OCI-LY1 (cell line): Measurements from ENCODE around the gene NKAIN2.

Experiments used
- H2AFZ ChIP-seq: fragments of 200-600 bp; sonication (generic), shearing (Covaris generic); 2 replicates; pipeline ENCODE4 v1.6.0; 2014; ENCODE audit warnings: antibody characterized with exemption, mild to moderate bottlenecking, low read length
- H3F3A ChIP-seq: fragments of 200-600 bp; sonication (generic), shearing (Covaris generic); 2 replicates; pipeline ENCODE4 v1.6.0; 2014; ENCODE audit warnings: mild to moderate bottlenecking, antibody characterized with exemption, low read length, moderate library complexity; ENCODE audit not compliant: insufficient read depth
- H3K27ac ChIP-seq: fragments of 200-600 bp; sonication (generic); 2 replicates; pipeline ENCODE4 v1.5.1; 2014; ENCODE audit warnings: low read length, mixed run types, mild to moderate bottlenecking, low read depth; ENCODE audit not compliant: poor library complexity, severe bottlenecking
- H3K27me3 ChIP-seq: fragments of 200-600 bp; sonication (generic); 2 replicates; pipeline ENCODE4 v1.6.0; 2014; ENCODE audit warnings: antibody characterized with exemption, mild to moderate bottlenecking, low read length, moderate library complexity; ENCODE audit not compliant: insufficient read depth
- H3K36me3 ChIP-seq: fragments of 200-600 bp; sonication (generic); 2 replicates; pipeline ENCODE4 v1.6.1; 2014; ENCODE audit warnings: mild to moderate bottlenecking, antibody characterized with exemption, low read length, moderate library complexity, mixed read lengths; ENCODE audit not compliant: insufficient read depth
- H3K4me1 ChIP-seq: fragments of 200-600 bp; sonication (generic); 2 replicates; pipeline ENCODE4 v1.5.1; 2014; ENCODE audit warnings: mild to moderate bottlenecking, low read length, moderate library complexity; ENCODE audit not compliant: insufficient read depth, severe bottlenecking
- H3K4me2 ChIP-seq: fragments of 200-600 bp; sonication (generic), shearing (Covaris generic); 2 replicates; pipeline ENCODE4 v1.6.1; 2014; ENCODE audit warnings: low read length
- H3K4me3 ChIP-seq: fragments of 200-600 bp; sonication (generic); 2 replicates; pipeline ENCODE4 v1.5.1; 2014; ENCODE audit warnings: low read length, low read depth, mild to moderate bottlenecking, mixed read lengths; ENCODE audit not compliant: poor library complexity, severe bottlenecking
- H3K79me2 ChIP-seq: fragments of 200-600 bp; shearing (Covaris generic); 2 replicates; pipeline ENCODE4 v1.6.1; 2016; ENCODE audit warnings: mixed run types, low read length, mixed read lengths; ENCODE audit not compliant: insufficient read depth
- H3K9ac ChIP-seq: fragments of 200-600 bp; sonication (generic), shearing (Covaris generic); 2 replicates; pipeline ENCODE4 v1.6.1; 2014; ENCODE audit warnings: mild to moderate bottlenecking, low read length, mixed read lengths
- H3K9me2 ChIP-seq: fragments of 200-600 bp; sonication (generic), shearing (Covaris generic); 2 replicates; pipeline ENCODE4 v1.6.1; 2014; ENCODE audit warnings: low read depth, mild to moderate bottlenecking, low read length, mixed read lengths
- H3K9me3 ChIP-seq: fragments of 200-600 bp; shearing (Covaris generic); 2 replicates; pipeline ENCODE4 v1.6.1; 2014; ENCODE audit warnings: low read length, mixed read lengths
- H4K20me1 ChIP-seq: fragments of 200-600 bp; sonication (generic), shearing (Covaris generic); 2 replicates; pipeline ENCODE4 v1.6.0; 2016; ENCODE audit warnings: mild to moderate bottlenecking, low read length; ENCODE audit not compliant: insufficient read depth
- EZH2 ChIP-seq: fragments of 200-600 bp; sonication (generic), shearing (Covaris generic); IDR thresholded peaks from 2 replicates; pipeline ENCODE4 v1.8.0; 2017; ENCODE audit warnings: borderline replicate concordance, mixed run types, mild to moderate bottlenecking, antibody characterized with exemption, low read length, moderate library complexity, mixed read lengths
- TF ChIP-seq, protein P1 (sequence below): fragments of 200-600 bp; sonication (generic), shearing (Covaris generic); IDR thresholded peaks from 2 replicates; pipeline ENCODE4 v1.5.1; 2017; ENCODE audit warnings: mild to moderate bottlenecking, antibody characterized with exemption, low read length, moderate library complexity, mixed read lengths

NKAIN2 gene

DNA sequence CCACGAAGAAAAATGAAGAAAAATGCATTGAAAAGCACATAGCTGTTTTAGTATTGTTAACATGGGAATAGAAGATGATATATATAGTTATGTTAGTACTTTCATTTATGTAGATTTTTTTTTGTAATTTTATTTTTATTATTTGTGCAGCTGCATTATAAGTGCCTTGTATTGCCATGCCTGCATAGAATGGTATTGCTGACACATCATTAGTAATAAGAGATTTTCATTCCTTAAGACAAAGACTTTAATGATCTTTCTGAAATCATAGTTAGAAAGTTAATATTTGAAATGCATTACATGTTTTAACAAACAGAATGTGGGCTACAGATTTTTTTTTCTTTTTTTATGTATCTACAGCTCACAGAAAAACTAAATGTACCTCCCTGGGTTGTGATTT is 506.5 kb downstream of the NKAIN2 start:
- no peak overlapping the region for H3K4me3 ChIP-seq
- H3K79me2 ChIP-seq, result no peaks in the 10 kb centered on the region
- H3K9ac ChIP-seq, result no peak overlapping the region
- H3K4me2 ChIP-seq, result no peak overlapping the region
- H2AFZ ChIP-seq, result no peak overlapping the region
- H3K27me3 ChIP-seq, result no peaks in the 10 kb centered on the region
- TF ChIP-seq, protein P1, sequence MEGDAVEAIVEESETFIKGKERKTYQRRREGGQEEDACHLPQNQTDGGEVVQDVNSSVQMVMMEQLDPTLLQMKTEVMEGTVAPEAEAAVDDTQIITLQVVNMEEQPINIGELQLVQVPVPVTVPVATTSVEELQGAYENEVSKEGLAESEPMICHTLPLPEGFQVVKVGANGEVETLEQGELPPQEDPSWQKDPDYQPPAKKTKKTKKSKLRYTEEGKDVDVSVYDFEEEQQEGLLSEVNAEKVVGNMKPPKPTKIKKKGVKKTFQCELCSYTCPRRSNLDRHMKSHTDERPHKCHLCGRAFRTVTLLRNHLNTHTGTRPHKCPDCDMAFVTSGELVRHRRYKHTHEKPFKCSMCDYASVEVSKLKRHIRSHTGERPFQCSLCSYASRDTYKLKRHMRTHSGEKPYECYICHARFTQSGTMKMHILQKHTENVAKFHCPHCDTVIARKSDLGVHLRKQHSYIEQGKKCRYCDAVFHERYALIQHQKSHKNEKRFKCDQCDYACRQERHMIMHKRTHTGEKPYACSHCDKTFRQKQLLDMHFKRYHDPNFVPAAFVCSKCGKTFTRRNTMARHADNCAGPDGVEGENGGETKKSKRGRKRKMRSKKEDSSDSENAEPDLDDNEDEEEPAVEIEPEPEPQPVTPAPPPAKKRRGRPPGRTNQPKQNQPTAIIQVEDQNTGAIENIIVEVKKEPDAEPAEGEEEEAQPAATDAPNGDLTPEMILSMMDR, result no peak
- TF ChIP-seq EZH2, result no peak
- no peaks in the 10 kb centered on the region for H3K9me3 ChIP-seq
- no peak overlapping the region for H3K27ac ChIP-seq
- no peaks in the 10 kb centered on the region for H3F3A ChIP-seq
- no peaks in the 10 kb centered on the region for H3K9me2 ChIP-seq
- no peaks in the 10 kb centered on the region for H3K36me3 ChIP-seq
- no peaks in the 10 kb centered on the region for H3K4me1 ChIP-seq
- no peaks in the 10 kb centered on the region for H4K20me1 ChIP-seq

DNA sequence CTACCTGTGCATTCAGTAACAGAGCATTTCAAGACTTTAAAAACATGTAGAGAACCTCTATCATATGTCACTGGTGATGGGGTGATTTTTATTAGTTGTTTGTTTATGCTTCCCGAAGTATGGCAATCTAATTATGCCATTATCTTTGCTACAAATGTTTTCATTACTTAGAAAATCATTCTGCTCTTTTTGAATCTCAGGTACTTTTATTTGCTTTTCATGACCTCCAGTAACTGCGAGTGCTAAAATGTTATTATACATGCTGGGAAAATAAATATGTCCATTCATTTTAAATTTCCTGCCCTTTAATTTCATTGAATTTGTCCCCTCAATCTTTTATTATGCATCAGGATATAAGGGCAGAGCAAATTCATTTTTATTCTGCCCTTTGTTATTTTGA is 515.7 kb downstream of the NKAIN2 start:
- Histone ChIP-seq H2AFZ (no peak overlapping the region), H3K9ac (no peak overlapping the region), H3K36me3 (no peaks in the 10 kb centered on the region), H3K4me2 (no peak overlapping the region), H3F3A (no peaks in the 10 kb centered on the region), H3K27ac (no peak overlapping the region), H4K20me1 (no peaks in the 10 kb centered on the region), H3K27me3 (no peaks in the 10 kb centered on the region), H3K4me1 (no peaks in the 10 kb centered on the region), H3K79me2 (no peaks in the 10 kb centered on the region), H3K9me2 (no peaks in the 10 kb centered on the region), H3K9me3 (no peaks in the 10 kb centered on the region), H3K4me3 (no peak overlapping the region)
- TF ChIP-seq EZH2, result no peak
- TF ChIP-seq, protein P1, result no peak

DNA sequence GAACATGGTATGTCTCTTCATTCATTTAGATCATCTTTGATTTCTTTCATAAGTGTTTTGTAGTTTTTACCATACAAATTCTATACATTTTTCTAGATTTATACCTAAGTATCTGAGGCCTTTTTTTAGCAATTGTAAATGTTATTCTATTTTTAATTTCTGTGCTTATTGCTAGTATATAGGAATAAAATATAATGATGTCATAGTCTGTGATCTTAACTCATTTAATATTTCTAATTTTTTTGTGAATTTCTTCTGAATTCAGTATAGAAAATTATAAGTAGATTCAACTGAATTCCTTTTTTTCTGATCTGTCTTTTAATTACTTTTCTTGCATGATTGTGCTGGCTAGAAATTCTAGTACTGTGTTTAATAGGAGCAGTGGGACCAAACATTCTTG is 520.6 kb downstream of the NKAIN2 start:
- Histone ChIP-seq H3K4me1 (no peaks in the 10 kb centered on the region), H3K9me2 (no peaks in the 10 kb centered on the region), H3K9me3 (no peaks in the 10 kb centered on the region), H3K79me2 (no peaks in the 10 kb centered on the region), H3K36me3 (no peaks in the 10 kb centered on the region), H3K4me3 (no peak overlapping the region), H3K27ac (no peak overlapping the region), H4K20me1 (no peaks in the 10 kb centered on the region), H3F3A (no peaks in the 10 kb centered on the region), H2AFZ (no peak overlapping the region), H3K4me2 (no peak overlapping the region), H3K9ac (no peak overlapping the region), H3K27me3 (no peaks in the 10 kb centered on the region)
- TF ChIP-seq, protein P1, result no peak
- TF ChIP-seq EZH2, result no peak
